VCaP (cell line): ENCODE data around the gene MID1IP1.

Experiments used
- H3K27ac ChIP-seq: fragments of 450-650 bp; 2 replicates; pipeline ENCODE4 v1.5.1; 2017
- CTCF ChIP-seq: fragments of 450-650 bp; conservative IDR thresholded peaks from 2 replicates; pipeline ENCODE4 v1.5.1; 2017; ENCODE audit warnings: mild to moderate bottlenecking, moderate library complexity

MID1IP1 gene

GRCh38 chrX:38839277-38839676 is 38.0 kb downstream of the MID1IP1 start:
- no peak overlapping the region for H3K27ac ChIP-seq

GRCh38 chrX:38839944-38840343 is 38.7 kb downstream of the MID1IP1 start:
- no peak overlapping the region for H3K27ac ChIP-seq
- TF ChIP-seq CTCF = no peak

More at GRCh38 chrX:38839277-38839676, 38.0 kb downstream of the MID1IP1 start:
- no peak for TF ChIP-seq CTCF

- TF ChIP-seq CTCF = no peak
- no peak overlapping the region for H3K27ac ChIP-seq
These were observed 40.5 kb downstream of the MID1IP1 start for GRCh38 chrX:38841750-38842149.

- H3K27ac ChIP-seq = no peak overlapping the region
- TF ChIP-seq CTCF = no peak
These were observed 44.2 kb downstream of the MID1IP1 start for GRCh38 chrX:38845426-38845825.

GRCh38 chrX:38847206-38847902 is 46.1 kb downstream of the MID1IP1 start:
- TF ChIP-seq CTCF = no peak
- no peak overlapping the region for H3K27ac ChIP-seq

- H3K27ac ChIP-seq = no peak overlapping the region
- no peak for TF ChIP-seq CTCF
These were observed 46.6 kb downstream of the MID1IP1 start for GRCh38 chrX:38847903-38848230.

GRCh38 chrX:38848671-38849455 is 47.6 kb downstream of the MID1IP1 start:
- no peak for TF ChIP-seq CTCF
- no peak overlapping the region for H3K27ac ChIP-seq
